Endothelial cell of umbilical vein (primary cell): Measurements from ENCODE around the gene THEMIS. TPM values are rescaled to one million over a fixed set of nuclear protein-coding genes. Genes with fewer than 3 reads are reported as not detected.

ENCODE experiments used
- BruUV-seq: library from RNA; stranded (reverse); fragments of 400-500 nt; replicated peaks from 2 replicates; lab custom pipeline; 2021; lab: Mats Ljungman, UMichigan
- CTCF ChIA-PET: fragments of 300-600, 350-600 bp; sonication (Branson Sonifier 250); formaldehyde crosslinking; loops from one replicate; lab custom pipeline; 2021; ENCODE audit warnings: antibody characterized with exemption, inconsistent platforms; lab: Charles Lee
- POLR2A ChIA-PET: fragments of 300-600, 350-600 bp; sonication (Branson Sonifier 250); formaldehyde crosslinking; loops from one replicate; lab custom pipeline; 2021; ENCODE audit warnings: antibody characterized with exemption, inconsistent platforms; lab: Charles Lee
- DNase-seq: peaks from one replicate; pipeline ENCODE4 v3.0.0-alpha.2; 2011; ENCODE audit warnings: low read depth, low spot score
- FAIRE-seq: peaks from 2 replicates; lab custom pipeline; 2011; peaks lifted over from hg19 to GRCh38; lab: Jason Lieb, UNC
- H2AFZ ChIP-seq: 2 replicates; pipeline ENCODE4 v1.6.0; 2012; ENCODE audit warnings: low read depth, low read length, control low read depth, inconsistent platforms
- H3K27ac ChIP-seq: 2 replicates; pipeline ENCODE4 v1.5.1; 2011; ENCODE audit warnings: low read depth, mild to moderate bottlenecking, control low read depth, low read length, moderate library complexity; ENCODE audit not compliant: insufficient read depth
- H3K27me3 ChIP-seq, 2 experiments: 2 replicates each; pipeline versions ENCODE4 v1.6.0 to v1.6.1; 2011; ENCODE audit warnings: low read length in 2 of 2, mixed read lengths in 1 of 2; ENCODE audit not compliant: control insufficient read depth in 2 of 2, insufficient read depth in 2 of 2
- H3K36me3 ChIP-seq, 2 experiments: 2 replicates in 1 of 2; 3 replicates in 1 of 2; pipeline ENCODE4 v1.5.1; 2011; ENCODE audit warnings: low read length in 2 of 2, mild to moderate bottlenecking in 1 of 2, moderate library complexity in 1 of 2; ENCODE audit not compliant: control insufficient read depth in 2 of 2, insufficient read depth in 2 of 2; ENCODE audit errors: extremely low read depth in 1 of 2
- H3K4me1 ChIP-seq: 3 replicates; pipeline ENCODE4 v1.5.1; 2011; ENCODE audit warnings: mild to moderate bottlenecking, low read length; ENCODE audit not compliant: control insufficient read depth, insufficient read depth; ENCODE audit errors: extremely low read depth
- H3K4me2 ChIP-seq: 2 replicates; pipeline ENCODE4 v1.6.1; 2011; ENCODE audit warnings: low read length, control low read depth, mixed read lengths; ENCODE audit not compliant: insufficient read depth
- H3K4me3 ChIP-seq, 3 experiments: fragments of 200-600 bp in 1 of 3; sonication (generic), shearing (Covaris generic) in 1 of 3; replicated peaks in 1 of 3; 2 replicates each; pipeline ENCODE4 v1.5.1; 2011 to 2016; ENCODE audit warnings: control low read depth in 3 of 3, low read length in 3 of 3, mild to moderate bottlenecking in 2 of 3, inconsistent platforms in 1 of 3, low read depth in 1 of 3, moderate library complexity in 1 of 3; ENCODE audit not compliant: insufficient read depth in 1 of 3
- H3K79me2 ChIP-seq: 2 replicates; pipeline ENCODE4 v1.6.0; 2012; ENCODE audit warnings: low read length, inconsistent platforms; ENCODE audit not compliant: control insufficient read depth, insufficient read depth
- H3K9ac ChIP-seq: replicated peaks from 2 replicates; pipeline ENCODE3; 2011; ENCODE audit warnings: low read length, control low read depth; ENCODE audit not compliant: insufficient read depth; ENCODE audit errors: extremely low read depth
- H3K9me1 ChIP-seq: replicated peaks from 3 replicates; pipeline ENCODE4 v1.6.0; 2011; ENCODE audit warnings: mild to moderate bottlenecking, low read length; ENCODE audit not compliant: control insufficient read depth, insufficient read depth; ENCODE audit errors: extremely low read depth
- H3K9me3 ChIP-seq: replicated peaks from 2 replicates; pipeline ENCODE4 v1.5.1; 2012; ENCODE audit warnings: low read length, inconsistent platforms; ENCODE audit not compliant: control insufficient read depth, insufficient read depth
- H4K20me1 ChIP-seq: replicated peaks from 2 replicates; pipeline ENCODE3; 2011; ENCODE audit warnings: mild to moderate bottlenecking, low read length; ENCODE audit not compliant: control insufficient read depth, insufficient read depth; ENCODE audit errors: extremely low read depth
- CTCF ChIP-seq, 2 donors: IDR thresholded peaks; 1 replicate in 1 of 2; 2 replicates in 1 of 2; pipeline ENCODE4 v1.5.1; 2011; ENCODE audit warnings: low read length in 2 of 2, mild to moderate bottlenecking in 2 of 2, moderate library complexity in 2 of 2, control low read depth in 1 of 2, inconsistent platforms in 1 of 2, low read depth in 1 of 2; ENCODE audit not compliant: insufficient read depth in 1 of 2; ENCODE audit errors: extremely low read depth in 1 of 2
- EZH2 ChIP-seq: IDR thresholded peaks from 2 replicates; pipeline ENCODE4 v1.6.1; 2012; ENCODE audit warnings: borderline replicate concordance, low read depth, mild to moderate bottlenecking, moderate library complexity, low read length, inconsistent platforms; ENCODE audit not compliant: severe bottlenecking
- FOS ChIP-seq: IDR thresholded peaks from 2 replicates; pipeline ENCODE4 v1.6.1; 2011; ENCODE audit warnings: mild to moderate bottlenecking, low read length, moderate library complexity, borderline replicate concordance; ENCODE audit not compliant: insufficient read depth
- GATA2 ChIP-seq: IDR thresholded peaks from 2 replicates; pipeline ENCODE4 v1.7.0; 2011; ENCODE audit warnings: low read depth, mild to moderate bottlenecking, moderate library complexity, mixed read lengths, low read length; ENCODE audit not compliant: insufficient read length, insufficient read depth
- JUN ChIP-seq: IDR thresholded peaks from 2 replicates; pipeline ENCODE4 v1.6.1; 2011; ENCODE audit warnings: borderline replicate concordance, low read depth; ENCODE audit not compliant: insufficient read length, insufficient read depth
- MAX ChIP-seq: IDR thresholded peaks from 2 replicates; pipeline ENCODE4 v1.6.1; 2011; ENCODE audit not compliant: insufficient read depth, insufficient read length
- MYC ChIP-seq: IDR thresholded peaks from one replicate; pipeline ENCODE4 v1.6.1; 2011; ENCODE audit warnings: mild to moderate bottlenecking, low read depth, low read length
- POLR2A ChIP-seq: IDR thresholded peaks from 2 replicates; pipeline ENCODE4 v1.6.1; 2012; ENCODE audit warnings: low read depth, mild to moderate bottlenecking, control low read depth, low read length
- POLR2AphosphoS5 ChIP-seq: IDR thresholded peaks from 2 replicates; pipeline ENCODE4 v1.6.1; 2012; ENCODE audit warnings: low read depth, mild to moderate bottlenecking, control low read depth, low read length, moderate library complexity; ENCODE audit not compliant: insufficient read depth
- dilution Hi-C: fragments of 300-500 bp; cut with MboI; formaldehyde crosslinking; loops from one replicate; pipeline ENCODE4 v1.15.0; 2019; ENCODE audit warnings: low sequenced_read_pairs; ENCODE audit not compliant: extremely low pct_ligation_motif_present
- intact Hi-C: fragments of 100-400 bp; cut with micrococcal nuclease; formaldehyde crosslinking; loops from one replicate; pipeline ENCODE4 v1.10.0; 2022
- polyA plus RNA-seq, 4 experiments: library from polyadenylated mRNA; depleted of rRNA in 3 of 4; stranded (reverse) in 3 of 4; unstranded in 1 of 4; fragments of >200 nt; gene quantifications; 2 replicates each; pipeline versions ENCODE4 v1.2.1 to v1.2.3, GENCODE V29; 2011 to 2012; ENCODE audit warnings: missing spikeins in 1 of 4
- total RNA-seq: library from RNA; stranded (reverse); gene quantifications from 2 replicates; pipeline ENCODE4 v1.2.3, GENCODE V29; 2021

THEMIS gene
- total and polyA plus RNA-seq, 2 donors (not counting 3 experiments of a cell fraction or from before 2014, with no cell fraction given), result not detected

- H3K9me3 ChIP-seq, result no peaks in the 10 kb centered on the region
- no peaks in the 10 kb centered on the region for H3K79me2 ChIP-seq
- DNase-seq (no peak), FAIRE-seq (no peak)
- ChIA-PET CTCF (no interaction called here), POLR2A (no interaction called here)
- H3K4me1 ChIP-seq, result no peaks in the 10 kb centered on the region
- intact Hi-C loops, result no loop called here
- H3K9ac ChIP-seq, result no peak overlapping the region
- H3K27me3 ChIP-seq, result peaks cover 5 to 24% of the 10 kb centered on the region in 2 experiments
- no peaks in the 10 kb centered on the region for H3K36me3 ChIP-seq
- no peak overlapping the region for H3K4me3 ChIP-seq
- dilution Hi-C loops, result no loop called here
- TF ChIP-seq CTCF (IDR thresholded peaks at IDR 0.05; ENCODE audit: extremely low read depth in 1 of 2, insufficient read depth in 1 of 2, low read depth in 1 of 2, low read length in 2 of 2) (no peak), POLR2AphosphoS5 (no peak), FOS (no peak), MAX (no peak), POLR2A (no peak), EZH2 (no peak), GATA2 (no peak), MYC (no peak), JUN (no peak)
- no TSS peak for BruUV-seq
- no peak overlapping the region for H2AFZ ChIP-seq
- no peak overlapping the region for H3K4me2 ChIP-seq
- H4K20me1 ChIP-seq, result no peaks in the 10 kb centered on the region
- H3K27ac ChIP-seq, result no peak overlapping the region
- H3K9me1 ChIP-seq, result no peaks in the 10 kb centered on the region
These were observed 87.2 kb downstream of the THEMIS start for GRCh38 chr6:127813699-127814027.
